Trophoblast cell (in vitro differentiated cells and primary cell): ENCODE data around the gene RMDN2.

Source experiments
- DNase-seq, 2 donors: peaks; one replicate each; pipeline ENCODE4 v3.0.0-alpha.2; 2016
- H2AFZ ChIP-seq: 2 replicates; pipeline ENCODE4 v1.6.1; 2013; ENCODE audit warnings: low read length, moderate library complexity, mild to moderate bottlenecking; ENCODE audit not compliant: insufficient read depth, poor library complexity
- H2AK5ac ChIP-seq: 2 replicates; pipeline ENCODE4 v1.6.1; 2013; ENCODE audit warnings: mild to moderate bottlenecking, low read length
- H2BK120ac ChIP-seq: 2 replicates; pipeline ENCODE4 v1.6.1; 2013; ENCODE audit warnings: low read length, mild to moderate bottlenecking, moderate library complexity; ENCODE audit not compliant: insufficient read depth, poor library complexity
- H2BK12ac ChIP-seq: 2 replicates; pipeline ENCODE4 v1.6.1; 2013; ENCODE audit warnings: mild to moderate bottlenecking, low read length, moderate library complexity
- H2BK5ac ChIP-seq: 2 replicates; pipeline ENCODE4 v1.6.1; 2013; ENCODE audit warnings: low read length, low read depth, moderate library complexity, mild to moderate bottlenecking; ENCODE audit not compliant: poor library complexity
- H3K14ac ChIP-seq: 2 replicates; pipeline ENCODE4 v1.6.1; 2013; ENCODE audit warnings: mild to moderate bottlenecking, low read length
- H3K18ac ChIP-seq: 2 replicates; pipeline ENCODE4 v1.6.1; 2013; ENCODE audit warnings: mild to moderate bottlenecking, low read length
- H3K23ac ChIP-seq: 2 replicates; pipeline ENCODE4 v1.6.1; 2013; ENCODE audit warnings: low read length
- H3K27ac ChIP-seq: 2 replicates; pipeline ENCODE4 v1.5.1; 2013; ENCODE audit warnings: low read depth, mild to moderate bottlenecking, inconsistent platforms, low read length, moderate library complexity
- H3K27me3 ChIP-seq: 2 replicates; pipeline ENCODE4 v1.6.1; 2013; ENCODE audit warnings: inconsistent platforms, mild to moderate bottlenecking, low read length, moderate library complexity; ENCODE audit not compliant: insufficient read depth
- H3K36me3 ChIP-seq, 2 experiments: 1 replicate in 1 of 2; 2 replicates in 1 of 2; pipeline ENCODE4 v1.6.1; 2013; ENCODE audit warnings: low read length in 2 of 2, mild to moderate bottlenecking in 2 of 2, moderate library complexity in 1 of 2; ENCODE audit not compliant: insufficient read depth in 2 of 2, control insufficient read depth in 1 of 2
- H3K4ac ChIP-seq: 2 replicates; pipeline ENCODE4 v1.6.1; 2013; ENCODE audit warnings: low read depth, mild to moderate bottlenecking, low read length, moderate library complexity
- H3K4me1 ChIP-seq, 2 experiments: 1 replicate in 1 of 2; 2 replicates in 1 of 2; pipeline ENCODE4 v1.6.1; 2013; ENCODE audit warnings: low read length in 2 of 2, mild to moderate bottlenecking in 2 of 2, moderate library complexity in 1 of 2; ENCODE audit not compliant: insufficient read depth in 2 of 2, control insufficient read depth in 1 of 2
- H3K4me2 ChIP-seq: 2 replicates; pipeline ENCODE4 v1.6.1; 2013; ENCODE audit warnings: inconsistent platforms, mild to moderate bottlenecking, low read length, moderate library complexity
- H3K4me3 ChIP-seq: 2 replicates; pipeline ENCODE4 v1.5.1; 2013; ENCODE audit warnings: mild to moderate bottlenecking, low read depth, low read length, inconsistent platforms
- H3K79me1 ChIP-seq: one replicate; pipeline ENCODE4 v1.6.1; 2013; ENCODE audit warnings: low read length
- H3K79me2 ChIP-seq: 2 replicates; pipeline ENCODE4 v1.6.1; 2013; ENCODE audit warnings: low read length, mild to moderate bottlenecking; ENCODE audit not compliant: control insufficient read depth, insufficient read depth, poor library complexity
- H3K9ac ChIP-seq: 2 replicates; pipeline ENCODE4 v1.6.1; 2013; ENCODE audit warnings: mild to moderate bottlenecking, low read length
- H3K9me3 ChIP-seq: 2 replicates; pipeline ENCODE4 v1.6.1; 2013; ENCODE audit warnings: low read depth, mild to moderate bottlenecking, control low read depth, inconsistent platforms, low read length; ENCODE audit not compliant: insufficient read depth
- H4K12ac ChIP-seq: 2 replicates; pipeline ENCODE4 v1.6.1; 2013; ENCODE audit warnings: low read depth, mild to moderate bottlenecking, low read length, moderate library complexity
- H4K8ac ChIP-seq: 2 replicates; pipeline ENCODE4 v1.6.1; 2013; ENCODE audit warnings: low read depth, mild to moderate bottlenecking, low read length, moderate library complexity
- H4K91ac ChIP-seq: one replicate; pipeline ENCODE4 v1.6.1; 2013; ENCODE audit warnings: low read depth, mild to moderate bottlenecking, low read length, moderate library complexity
- WGBS: extraction: QIAGEN DNeasy Blood & Tissue Kit; methylation state at CpG from one replicate; pipeline ENCODE4 v1.1.7; 2013; ENCODE audit warnings: missing lambda C conversion rate; ENCODE audit not compliant: insufficient read length, insufficient coverage; ENCODE audit errors: extremely low coverage; 5-methylcytosine and 5-hydroxymethylcytosine counted together

Gene RMDN2

GRCh38 chr2:37878536-37878935 lies 46.6 kb upstream of the RMDN2 start:
- Histone ChIP-seq H4K8ac (no peak overlapping the region), H3K79me2 (no peaks in the 10 kb centered on the region), H2AFZ (no peak overlapping the region), H3K4me1 (peaks cover 3 to 8% of the 10 kb centered on the region in 2 experiments), H3K27ac (no peak overlapping the region), H4K91ac (no peak overlapping the region), H3K9ac (no peak overlapping the region), H3K4me2 (no peak overlapping the region), H3K36me3 (no peaks in the 10 kb centered on the region), H3K18ac (no peak overlapping the region), H3K4me3 (no peak overlapping the region), H3K4ac (no peak overlapping the region), H3K79me1 (no peaks in the 10 kb centered on the region), H3K27me3 (no peaks in the 10 kb centered on the region), H3K23ac (no peak overlapping the region), H2BK120ac (no peak overlapping the region), H3K14ac (no peak overlapping the region), H2AK5ac (no peak overlapping the region), H4K12ac (no peak overlapping the region), H2BK5ac (no peak overlapping the region), H2BK12ac (no peak overlapping the region), H3K9me3 (no peaks in the 10 kb centered on the region)
- WGBS: no CpG with 5 or more reads among the region's 4 CpGs
- DNase-seq: no peak

- Histone ChIP-seq H2BK5ac (no peak overlapping the region), H3K4me1 (peaks cover 2 to 3% of the 10 kb centered on the region in 2 experiments), H3K4ac (no peak overlapping the region), H3K4me3 (no peak overlapping the region), H3K18ac (no peak overlapping the region), H3K14ac (no peak overlapping the region), H4K8ac (no peak overlapping the region), H3K36me3 (no peaks in the 10 kb centered on the region), H2BK12ac (no peak overlapping the region), H3K79me2 (no peaks in the 10 kb centered on the region), H2BK120ac (no peak overlapping the region), H4K12ac (no peak overlapping the region), H3K79me1 (no peaks in the 10 kb centered on the region), H4K91ac (no peak overlapping the region), H3K4me2 (no peak overlapping the region), H2AK5ac (no peak overlapping the region), H3K9me3 (no peaks in the 10 kb centered on the region), H3K27ac (no peak overlapping the region), H2AFZ (no peak overlapping the region), H3K9ac (no peak overlapping the region), H3K27me3 (no peaks in the 10 kb centered on the region), H3K23ac (no peak overlapping the region)
- no peak for DNase-seq
- no CpG with 5 or more reads among the region's 9 CpGs for WGBS
These were observed 44.5 kb upstream of the RMDN2 start for GRCh38 chr2:37880551-37880950.

GRCh38 chr2:37881397-37881796 lies 43.7 kb upstream of the RMDN2 start:
- Histone ChIP-seq H3K14ac (no peak overlapping the region), H3K18ac (no peak overlapping the region), H3K4ac (no peak overlapping the region), H3K23ac (no peak overlapping the region), H2BK12ac (no peak overlapping the region), H4K12ac (no peak overlapping the region), H3K4me3 (no peak overlapping the region), H3K27me3 (no peaks in the 10 kb centered on the region), H3K27ac (no peak overlapping the region), H3K4me2 (no peak overlapping the region), H2BK5ac (no peak overlapping the region), H3K9me3 (no peaks in the 10 kb centered on the region), H3K36me3 (no peaks in the 10 kb centered on the region), H3K9ac (no peak overlapping the region), H3K79me1 (no peaks in the 10 kb centered on the region), H3K79me2 (no peaks in the 10 kb centered on the region), H4K8ac (no peak overlapping the region), H2AFZ (no peak overlapping the region), H4K91ac (no peak overlapping the region), H2BK120ac (no peak overlapping the region), H2AK5ac (no peak overlapping the region), H3K4me1 (no peaks in the 10 kb centered on the region)
- no CpG with 5 or more reads among the region's 9 CpGs for WGBS
- DNase-seq: peak; percentile 53 to 61

- no peak overlapping the region for H2BK5ac ChIP-seq
- DNase-seq: no peak
- no peak overlapping the region for H3K4ac ChIP-seq
- H3K79me2 ChIP-seq: no peaks in the 10 kb centered on the region
- H3K18ac ChIP-seq: no peak overlapping the region
- no peak overlapping the region for H2AK5ac ChIP-seq
- no peak overlapping the region for H4K91ac ChIP-seq
- H3K9ac ChIP-seq: no peak overlapping the region
- no peak overlapping the region for H4K12ac ChIP-seq
- no CpG with 5 or more reads among the region's 1 CpG for WGBS
- H3K36me3 ChIP-seq: no peaks in the 10 kb centered on the region
- no peak overlapping the region for H2BK12ac ChIP-seq
- no peak overlapping the region for H4K8ac ChIP-seq
- no peaks in the 10 kb centered on the region for H3K4me1 ChIP-seq
- no peak overlapping the region for H2BK120ac ChIP-seq
- H3K79me1 ChIP-seq: no peaks in the 10 kb centered on the region
- H2AFZ ChIP-seq: no peak overlapping the region
- H3K14ac ChIP-seq: no peak overlapping the region
- no peak overlapping the region for H3K4me2 ChIP-seq
- H3K23ac ChIP-seq: no peak overlapping the region
- H3K27ac ChIP-seq: no peak overlapping the region
- no peaks in the 10 kb centered on the region for H3K9me3 ChIP-seq
- no peak overlapping the region for H3K4me3 ChIP-seq
- H3K27me3 ChIP-seq: no peaks in the 10 kb centered on the region
These were observed 43.1 kb upstream of the RMDN2 start for GRCh38 chr2:37882036-37882435.
